Effector CD4-positive, alpha-beta T cell (primary cell): ENCODE measurements around the gene TSR3.

Experiments used
- DNase-seq: peaks from one replicate; pipeline ENCODE4 v3.0.0-alpha.2; 2020

TSR3 gene

GRCh38 chr16:1377406-1378010 is 25.8 kb upstream of the TSR3 start:
- no peak for DNase-seq

GRCh38 chr16:1375741-1376410 is 24.2 kb upstream of the TSR3 start:
- no peak for DNase-seq

GRCh38 chr16:1375298-1375640 is 23.6 kb upstream of the TSR3 start:
- DNase-seq: no peak

GRCh38 chr16:1374418-1375297 is 23.0 kb upstream of the TSR3 start:
- DNase-seq: no peak

- no peak for DNase-seq
Measured at GRCh38 chr16:1372292-1372950, 20.7 kb upstream of the TSR3 start.

DNA sequence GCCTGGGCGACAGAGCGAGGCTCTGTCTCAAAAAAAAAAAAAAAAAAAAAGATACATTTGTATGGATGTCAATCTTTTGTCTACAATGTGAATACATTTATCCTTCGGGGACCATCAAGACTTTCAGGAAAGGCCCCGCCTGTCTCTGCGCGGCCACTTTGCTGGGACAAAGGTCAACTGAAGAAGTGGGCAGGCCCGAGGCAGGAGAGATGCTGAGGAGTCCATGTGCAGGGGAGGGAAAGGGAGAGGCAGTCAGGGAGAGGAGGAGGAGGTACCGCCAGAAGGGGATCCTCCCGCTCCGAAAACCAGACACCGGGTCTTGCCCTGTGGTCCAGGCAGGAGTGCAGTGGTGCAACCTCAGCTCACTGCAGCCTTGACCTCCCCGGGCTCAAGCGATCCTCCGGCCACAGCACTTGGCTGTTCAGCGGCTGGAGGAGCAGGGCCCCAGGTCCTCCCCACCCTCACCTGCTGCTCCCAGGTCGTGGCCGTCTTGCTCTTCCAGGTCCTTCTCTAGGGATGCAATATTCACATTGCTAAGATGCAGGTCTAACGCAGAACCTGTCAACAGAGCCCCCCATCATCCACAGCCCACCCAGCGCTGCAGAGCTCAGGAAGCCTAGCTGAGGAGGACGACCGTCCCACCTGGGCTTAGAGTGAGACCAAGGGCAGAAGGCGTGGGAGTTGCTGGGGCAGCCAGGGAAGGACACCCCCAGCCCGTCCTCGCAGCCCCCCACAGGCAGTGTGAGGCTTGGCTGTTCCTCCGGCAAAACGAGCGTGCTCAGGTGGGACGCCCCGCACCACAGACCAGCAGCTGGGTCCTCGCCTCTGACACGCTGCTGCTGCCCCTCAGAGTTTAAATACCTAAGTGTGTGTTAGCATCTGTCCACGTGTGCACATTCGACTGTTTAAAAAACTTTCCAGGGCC is 19.6 kb upstream of the TSR3 start:
- DNase-seq: no peak

- no peak for DNase-seq
Measured at GRCh38 chr16:1367486-1368174, 16.0 kb upstream of the TSR3 start.

GRCh38 chr16:1366712-1367299 is 15.1 kb upstream of the TSR3 start:
- no peak for DNase-seq

DNA sequence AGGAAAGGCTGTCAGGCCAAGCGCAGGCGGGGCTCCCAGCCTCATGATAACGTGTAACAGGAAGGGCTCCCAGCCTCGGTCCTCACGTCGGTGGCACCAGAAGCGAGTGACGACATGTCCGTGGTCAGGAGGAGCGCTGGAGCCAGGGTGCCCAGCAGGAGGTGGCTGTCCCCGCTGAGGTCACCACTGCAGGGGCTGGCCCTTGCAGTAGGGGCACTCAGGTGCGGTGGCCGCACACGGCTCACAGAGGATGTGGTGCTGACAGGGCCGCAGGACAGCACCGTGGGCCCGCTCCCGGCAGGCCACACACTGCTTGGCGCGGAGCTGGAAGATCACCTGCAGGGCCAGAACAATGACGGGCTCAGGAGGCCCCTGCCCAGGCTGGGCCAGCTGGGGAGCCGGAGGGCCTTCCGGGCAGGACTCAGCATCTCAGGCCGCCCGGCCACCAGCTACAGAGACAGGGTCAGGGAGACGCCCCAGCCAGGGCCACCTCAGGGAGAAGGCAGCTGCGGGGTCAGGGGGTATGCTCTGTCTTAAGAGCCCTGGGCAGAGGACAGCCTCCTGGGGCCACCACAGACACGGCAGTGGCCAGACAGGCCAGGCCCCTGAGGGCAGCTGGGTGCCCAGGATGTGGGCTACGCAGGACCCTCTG is 14.5 kb upstream of the TSR3 start:
- DNase-seq: no peak

DNA sequence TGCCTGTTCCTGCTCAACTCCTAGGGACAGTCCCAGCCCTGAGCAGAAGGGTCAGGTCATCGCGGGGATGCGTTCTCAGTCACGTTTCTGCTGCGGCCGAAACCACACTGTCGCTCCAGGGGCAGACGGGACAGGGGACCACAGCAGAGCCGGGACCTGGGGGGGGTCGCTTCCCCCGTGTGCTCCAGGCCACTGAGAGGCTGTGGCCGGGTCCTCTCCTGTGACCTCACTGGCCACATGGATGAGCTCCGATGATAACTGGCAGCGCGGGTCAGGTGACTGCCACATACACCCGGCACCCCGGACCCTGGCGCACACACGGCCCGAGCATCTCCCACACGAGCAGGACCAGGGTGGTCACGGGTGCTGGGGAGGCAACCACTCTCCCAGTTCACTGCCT is 12.8 kb upstream of the TSR3 start:
- no peak for DNase-seq

GRCh38 chr16:1363501-1364041 is 11.9 kb upstream of the TSR3 start:
- DNase-seq: peak; percentile 57

DNA sequence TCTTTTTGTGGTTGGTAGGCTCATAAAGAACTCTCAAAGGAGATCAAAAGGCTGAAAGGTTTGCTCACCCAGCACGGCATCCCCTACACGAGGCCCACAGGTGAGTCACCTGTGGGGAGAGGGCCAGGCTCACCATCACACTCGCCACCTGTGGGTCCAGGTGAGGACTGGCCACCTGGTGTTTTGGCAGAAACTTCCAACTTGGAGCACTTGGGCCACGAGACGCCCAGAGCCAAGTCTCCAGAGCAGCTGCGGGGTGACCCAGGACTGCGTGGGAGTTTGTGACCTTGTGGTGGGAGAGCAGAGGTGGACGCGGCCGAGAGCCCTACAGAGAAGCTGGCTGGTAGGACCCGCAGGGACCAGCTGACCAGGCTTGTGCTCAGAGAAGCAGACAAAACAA is 11.1 kb upstream of the TSR3 start:
- DNase-seq: no peak

DNA sequence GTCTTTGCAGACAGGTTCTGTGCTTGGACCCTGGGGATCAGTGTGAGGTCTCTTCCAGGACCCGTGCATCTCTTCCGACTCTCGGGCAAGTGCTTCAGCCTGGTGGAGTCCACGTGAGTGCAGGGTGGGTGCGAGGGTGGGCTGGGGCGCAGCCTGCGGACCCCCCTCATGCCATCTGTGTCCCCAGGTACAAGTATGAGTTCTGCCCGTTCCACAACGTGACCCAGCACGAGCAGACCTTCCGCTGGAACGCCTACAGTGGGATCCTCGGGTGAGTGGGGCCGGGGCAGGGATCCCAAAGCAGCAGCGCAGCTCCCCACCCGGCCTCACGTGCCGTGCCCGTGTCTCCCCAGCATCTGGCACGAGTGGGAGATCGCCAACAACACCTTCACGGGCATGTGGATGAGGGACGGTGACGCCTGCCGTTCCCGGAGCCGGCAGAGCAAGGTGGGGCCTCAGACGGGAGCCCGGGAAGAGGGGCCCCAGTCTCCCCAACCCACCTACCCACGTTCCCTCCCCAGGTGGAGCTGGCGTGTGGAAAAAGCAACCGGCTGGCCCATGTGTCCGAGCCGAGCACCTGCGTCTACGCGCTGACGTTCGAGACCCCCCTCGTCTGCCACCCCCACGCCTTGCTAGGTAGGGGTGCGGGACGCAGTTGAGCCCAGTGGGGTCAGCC is 10.1 kb upstream of the TSR3 start:
- DNase-seq: no peak

- no peak for DNase-seq
Measured at GRCh38 chr16:1357906-1358566, 6.4 kb upstream of the TSR3 start.

DNA sequence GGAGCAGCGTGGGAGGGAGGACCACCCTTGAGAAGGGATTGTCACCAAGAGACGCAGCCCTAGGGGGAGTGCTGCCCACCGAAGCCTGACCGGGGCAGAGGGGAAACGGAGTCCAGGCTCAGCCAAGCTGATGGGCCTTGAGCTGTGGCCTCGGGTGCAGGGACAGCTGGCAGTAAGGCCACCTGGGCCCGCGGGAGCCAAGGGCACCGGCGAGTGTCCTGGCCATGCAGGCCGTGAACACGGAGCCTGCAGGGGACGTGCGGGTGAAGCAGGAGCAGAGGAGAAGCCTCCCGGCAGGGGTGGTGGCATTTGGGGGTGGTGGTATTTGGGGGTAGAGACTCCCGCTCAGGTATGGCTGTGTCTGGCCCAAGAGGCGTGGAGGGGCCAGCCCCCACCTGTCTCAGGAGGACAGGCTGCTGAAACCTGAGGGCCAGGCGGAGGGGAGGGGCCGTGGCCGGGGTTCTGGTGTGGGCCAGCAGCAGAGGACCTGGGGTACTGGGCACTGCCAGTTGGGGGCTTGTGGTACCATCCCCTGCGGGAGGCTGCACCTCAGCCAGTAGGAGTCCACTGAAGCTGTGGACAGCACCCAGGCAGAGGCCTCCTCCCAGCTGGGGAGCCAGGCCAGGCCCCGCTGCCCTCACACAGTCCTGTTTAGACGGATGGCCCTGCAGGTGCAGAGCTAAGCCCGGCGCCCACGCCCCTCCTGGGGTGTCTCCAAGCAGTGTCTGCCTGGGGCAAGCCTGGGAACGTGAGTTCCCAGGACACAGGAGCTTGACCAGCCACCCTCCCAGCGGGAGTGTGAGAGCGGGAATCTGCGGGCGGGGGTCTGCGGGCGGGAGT is 4.6 kb upstream of the TSR3 start:
- DNase-seq: no peak

GRCh38 chr16:1355591-1355990 is 3.9 kb upstream of the TSR3 start:
- no peak for DNase-seq

DNA sequence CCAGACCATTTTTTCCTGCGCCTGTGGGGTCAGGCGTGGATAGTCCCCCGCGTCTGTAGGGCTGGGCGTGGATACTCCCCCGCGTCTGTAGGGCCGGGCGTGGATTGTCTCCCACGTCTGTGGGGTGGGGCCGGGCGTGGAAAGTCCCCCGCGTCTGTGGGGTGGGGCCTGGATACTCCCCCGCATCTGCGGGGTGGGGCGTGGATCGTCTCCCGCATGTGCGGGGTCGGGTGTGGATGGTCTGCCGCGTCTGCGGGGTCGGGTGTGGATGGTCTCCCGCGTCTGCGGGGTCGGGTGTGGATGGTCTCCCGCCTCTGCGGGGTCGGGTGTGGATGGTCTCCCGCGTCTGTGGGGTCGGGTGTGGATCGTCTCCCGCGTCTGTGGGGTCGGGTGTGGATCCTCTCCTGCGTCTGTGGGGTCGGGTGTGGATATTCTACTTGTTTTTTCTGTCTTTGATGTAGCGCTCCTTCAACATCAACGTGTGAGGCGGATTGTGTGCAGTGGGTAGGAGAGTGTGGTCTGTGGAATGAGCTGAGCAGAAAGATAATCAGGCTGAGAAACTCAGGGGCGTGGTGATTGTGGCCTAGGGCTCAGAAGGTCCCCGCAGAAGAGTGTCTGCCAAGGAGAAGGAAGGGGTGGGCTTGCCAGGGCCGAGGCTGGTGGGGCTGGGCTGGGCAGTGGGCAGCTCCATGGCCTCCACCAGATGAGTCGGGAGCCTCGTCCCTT is 3.3 kb upstream of the TSR3 start:
- no peak for DNase-seq

- DNase-seq: no peak
Measured at GRCh38 chr16:1351215-1351581, 480 bp downstream of the TSR3 start.
